H1 (cell line): ENCODE measurements around the gene PPP1R3F. TPM values are rescaled to one million over a fixed set of nuclear protein-coding genes. Genes with fewer than 3 reads are reported as not detected.

Experiments used
- BCL11A ChIP-seq, 2 experiments: IDR thresholded peaks; one replicate each; pipeline ENCODE4 v1.6.1; 2011; ENCODE audit warnings: low read depth in 2 of 2, low read length in 2 of 2, mild to moderate bottlenecking in 2 of 2
- CHD7 ChIP-seq: fragments of 300-600 bp; sonication (generic); IDR thresholded peaks from 2 replicates; pipeline ENCODE4 v1.7.1; 2012; ENCODE audit warnings: low read length, moderate library complexity, mild to moderate bottlenecking, inconsistent platforms; ENCODE audit not compliant: insufficient replicate concordance
- CTCF ChIP-seq, 3 experiments: IDR thresholded peaks; 1 replicate in 2 of 3; 2 replicates in 1 of 3; pipeline versions ENCODE4 v1.5.1 to v1.6.1; 2011; ENCODE audit warnings: low read length in 3 of 3, mild to moderate bottlenecking in 3 of 3, inconsistent platforms in 2 of 3, low read depth in 1 of 3, moderate library complexity in 1 of 3; ENCODE audit not compliant: insufficient read depth in 1 of 3; ENCODE audit errors: control extremely low read depth in 1 of 3
- SIN3A ChIP-seq, 2 experiments: IDR thresholded peaks in 1 of 2; conservative IDR thresholded peaks in 1 of 2; 2 replicates each; pipeline ENCODE4 v1.6.1; 2011 to 2012; ENCODE audit warnings: low read length in 2 of 2, improper control_type of control experiment in 1 of 2, low read depth in 1 of 2, mild to moderate bottlenecking in 1 of 2
- polyA plus RNA-seq, 7 experiments: library from polyadenylated mRNA; depleted of rRNA in 3 of 7; stranded (reverse) in 5 of 7; unstranded in 2 of 7; fragments of >200 nt in 5 of 7; fragments of 200-250 nt in 2 of 7; gene quantifications; 1 replicate in 5 of 7; 2 replicates in 1 of 7; 4 replicates in 1 of 7; pipeline versions ENCODE4 v1.2.1 to v1.2.3, GENCODE V29; 2011 to 2013; ENCODE audit warnings: missing spikeins in 2 of 7, mixed read lengths in 2 of 7
- total RNA-seq: library from RNA; stranded (reverse); fragmentation: NEBNext Ultra II Directional; extraction: Animal tissue kit (Norgen Biotek cat#: 25700); gene quantifications from 2 replicates; pipeline ENCODE4 v1.2.1, GENCODE V29; 2021

PPP1R3F gene
- total and polyA plus RNA-seq, 2 of the 8 experiments (the other 6 are each of a cell fraction or from before 2014, with no cell fraction given), result 5.1 to 6.8 TPM

GRCh38 chrX:49247916-49248811 lies 21.4 kb upstream of the PPP1R3F start (continued):
- no peak for TF ChIP-seq SIN3A (conservative IDR thresholded peaks at IDR 0.05 in 1 of 2, IDR thresholded peaks at IDR 0.05 in 1 of 2; ENCODE audit: low read depth in 1 of 2, low read length in 2 of 2)
- TF ChIP-seq CHD7, result no peak
- TF ChIP-seq BCL11A (IDR thresholded peaks at IDR 0.05; ENCODE audit: low read depth in 2 of 2, low read length in 2 of 2), result no peak
- TF ChIP-seq CTCF (IDR thresholded peaks at IDR 0.05; ENCODE audit: control extremely low read depth in 1 of 3, insufficient read depth in 1 of 3, low read depth in 1 of 3, low read length in 3 of 3), result no peak
